ENCODE results near the gene GATM.

DNA sequence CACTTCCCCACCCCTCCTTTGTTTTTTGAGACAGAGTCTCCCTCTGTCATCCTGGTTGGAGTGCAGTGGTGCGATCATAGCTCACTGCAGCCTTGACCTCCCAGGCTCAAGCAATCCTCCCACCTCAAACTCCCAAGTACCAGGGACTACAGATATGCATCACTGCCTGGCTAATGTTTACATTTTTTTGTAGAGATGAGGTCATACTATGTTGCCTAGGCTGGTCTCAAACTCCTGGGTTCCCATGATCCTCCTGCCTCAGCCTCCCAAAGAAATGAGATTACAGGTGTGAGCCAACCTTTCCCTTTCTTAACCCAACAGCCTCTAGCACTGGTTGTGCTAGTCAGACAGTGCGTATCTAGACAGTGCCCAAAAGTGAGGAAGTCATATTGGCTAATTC is 6.4 kb upstream of the GATM start:
- TF ChIP-seq, protein P1, sequence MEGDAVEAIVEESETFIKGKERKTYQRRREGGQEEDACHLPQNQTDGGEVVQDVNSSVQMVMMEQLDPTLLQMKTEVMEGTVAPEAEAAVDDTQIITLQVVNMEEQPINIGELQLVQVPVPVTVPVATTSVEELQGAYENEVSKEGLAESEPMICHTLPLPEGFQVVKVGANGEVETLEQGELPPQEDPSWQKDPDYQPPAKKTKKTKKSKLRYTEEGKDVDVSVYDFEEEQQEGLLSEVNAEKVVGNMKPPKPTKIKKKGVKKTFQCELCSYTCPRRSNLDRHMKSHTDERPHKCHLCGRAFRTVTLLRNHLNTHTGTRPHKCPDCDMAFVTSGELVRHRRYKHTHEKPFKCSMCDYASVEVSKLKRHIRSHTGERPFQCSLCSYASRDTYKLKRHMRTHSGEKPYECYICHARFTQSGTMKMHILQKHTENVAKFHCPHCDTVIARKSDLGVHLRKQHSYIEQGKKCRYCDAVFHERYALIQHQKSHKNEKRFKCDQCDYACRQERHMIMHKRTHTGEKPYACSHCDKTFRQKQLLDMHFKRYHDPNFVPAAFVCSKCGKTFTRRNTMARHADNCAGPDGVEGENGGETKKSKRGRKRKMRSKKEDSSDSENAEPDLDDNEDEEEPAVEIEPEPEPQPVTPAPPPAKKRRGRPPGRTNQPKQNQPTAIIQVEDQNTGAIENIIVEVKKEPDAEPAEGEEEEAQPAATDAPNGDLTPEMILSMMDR (conservative IDR thresholded peaks at IDR 0.05 in 1 of 2, IDR thresholded peaks at IDR 0.05 in 1 of 2; ENCODE audit: low read depth in 1 of 2, low read length in 2 of 2): no peak
- no peak for TF ChIP-seq EZH2 (IDR thresholded peaks at IDR 0.05; ENCODE audit: low read length, missing control alignments)
